Amygdala (tissue), 56 donors: Measurements from ENCODE around the gene PUDP.
"Not testable (repeated sequence)": the region's sequence is repeated elsewhere in the genome, so short reads cannot be mapped to it uniquely, and the experiment has no call there.

Experiments used
- DNase-seq, 56 donors: peaks; one replicate each; lab custom pipeline; 2025; lab: John Stamatoyannopoulos, UW

PUDP gene

GRCh38 chrX:7052541-7052940 is 95.4 kb downstream of the PUDP start:
- no peak for DNase-seq

GRCh38 chrX:7050271-7050670 is 97.7 kb downstream of the PUDP start:
- no peak for DNase-seq

- no peak for DNase-seq
Observed at GRCh38 chrX:7047951-7048350, 100.0 kb downstream of the PUDP start.

GRCh38 chrX:7045238-7045955 is 102.6 kb downstream of the PUDP start:
- DNase-seq, result no peak

GRCh38 chrX:7043796-7044433 is 104.0 kb downstream of the PUDP start:
- not testable (repeated sequence) for DNase-seq

- peak in 2 of 56 donors; percentile 8 to 22 for DNase-seq
Observed at GRCh38 chrX:7028246-7028645, 119.7 kb downstream of the PUDP start.

- no peak for DNase-seq
Observed at GRCh38 chrX:7027071-7027470, 120.9 kb downstream of the PUDP start.

GRCh38 chrX:7026365-7026764 is 121.6 kb downstream of the PUDP start:
- not testable (repeated sequence) for DNase-seq

- no peak for DNase-seq
Observed at GRCh38 chrX:7025471-7025870, 122.5 kb downstream of the PUDP start.

GRCh38 chrX:7024850-7025249 is 123.1 kb downstream of the PUDP start:
- DNase-seq, result no peak

- not testable (repeated sequence) for DNase-seq
Observed at GRCh38 chrX:7022996-7023395, 125.0 kb downstream of the PUDP start.

GRCh38 chrX:7021991-7022390 is 126.0 kb downstream of the PUDP start:
- no peak for DNase-seq

- no peak for DNase-seq
Observed at GRCh38 chrX:7019555-7019954, 128.4 kb downstream of the PUDP start.

- DNase-seq, result not testable (repeated sequence)
Observed at GRCh38 chrX:7012262-7012834, 135.6 kb downstream of the PUDP start.

- not testable (repeated sequence) for DNase-seq
Observed at GRCh38 chrX:7010897-7011296, 137.1 kb downstream of the PUDP start.

GRCh38 chrX:7007328-7007727 is 140.6 kb downstream of the PUDP start:
- DNase-seq, result not testable (repeated sequence)
